ENCODE measurements around the gene MRPL44. TPM values are rescaled to one million over a fixed set of nuclear protein-coding genes. Genes with fewer than 3 reads are reported as not detected.
A peak's percentile ranks its signal among the peaks of the same experiment; 100 is the strongest.

MRPL44 gene
- total RNA-seq, 4 donors from 2014 or later, result 19.6 to 27.5 (median 21.5) TPM

DNA sequence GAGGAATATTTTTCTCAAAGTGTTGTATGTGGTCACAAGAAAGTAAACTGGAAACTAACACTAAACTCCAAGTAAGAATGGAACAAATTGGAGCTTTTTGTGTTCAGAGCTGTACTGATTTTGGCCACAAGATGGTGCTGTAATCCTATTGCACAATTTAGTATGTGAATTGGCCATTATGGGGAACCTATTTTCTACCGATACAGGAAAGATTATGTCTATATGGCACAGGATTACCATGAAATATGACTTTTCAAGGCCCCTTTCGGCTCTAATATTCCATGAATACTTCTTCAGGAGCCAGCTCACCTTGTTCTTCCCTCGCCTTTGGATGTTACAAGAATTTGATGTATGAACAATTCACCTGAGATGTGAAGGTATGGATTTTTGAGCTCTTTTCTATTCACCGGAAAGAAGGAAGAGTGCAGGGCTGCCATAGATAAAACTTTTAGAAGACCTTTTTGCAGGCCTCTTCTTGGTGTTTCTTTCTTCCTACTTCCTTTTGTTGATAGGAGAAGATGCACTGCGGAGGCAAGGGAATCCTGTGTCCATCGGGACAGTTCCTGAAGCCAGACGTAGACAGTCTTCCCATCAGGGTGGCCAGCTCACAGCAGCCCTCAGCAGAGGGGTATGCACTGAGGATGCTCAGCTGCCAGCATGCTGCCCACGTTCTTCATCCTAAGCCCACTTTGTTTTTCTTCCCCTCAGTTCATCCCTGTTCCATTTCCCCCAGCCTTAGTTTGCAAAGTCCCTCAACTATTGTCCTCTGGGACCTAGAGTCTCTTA lies 13.3 kb downstream of the MRPL44 start:
- DNase-seq (ENCODE audit: low spot score in 2 of 2), result peak in 1 of 2 donors; percentile 49
- TF ChIP-seq POLR2A (IDR thresholded peaks at IDR 0.05), result no peak
- TF ChIP-seq, protein P1, sequence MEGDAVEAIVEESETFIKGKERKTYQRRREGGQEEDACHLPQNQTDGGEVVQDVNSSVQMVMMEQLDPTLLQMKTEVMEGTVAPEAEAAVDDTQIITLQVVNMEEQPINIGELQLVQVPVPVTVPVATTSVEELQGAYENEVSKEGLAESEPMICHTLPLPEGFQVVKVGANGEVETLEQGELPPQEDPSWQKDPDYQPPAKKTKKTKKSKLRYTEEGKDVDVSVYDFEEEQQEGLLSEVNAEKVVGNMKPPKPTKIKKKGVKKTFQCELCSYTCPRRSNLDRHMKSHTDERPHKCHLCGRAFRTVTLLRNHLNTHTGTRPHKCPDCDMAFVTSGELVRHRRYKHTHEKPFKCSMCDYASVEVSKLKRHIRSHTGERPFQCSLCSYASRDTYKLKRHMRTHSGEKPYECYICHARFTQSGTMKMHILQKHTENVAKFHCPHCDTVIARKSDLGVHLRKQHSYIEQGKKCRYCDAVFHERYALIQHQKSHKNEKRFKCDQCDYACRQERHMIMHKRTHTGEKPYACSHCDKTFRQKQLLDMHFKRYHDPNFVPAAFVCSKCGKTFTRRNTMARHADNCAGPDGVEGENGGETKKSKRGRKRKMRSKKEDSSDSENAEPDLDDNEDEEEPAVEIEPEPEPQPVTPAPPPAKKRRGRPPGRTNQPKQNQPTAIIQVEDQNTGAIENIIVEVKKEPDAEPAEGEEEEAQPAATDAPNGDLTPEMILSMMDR (IDR thresholded peaks at IDR 0.05), result peak in 1 of 3 donors; percentile 52
- intact Hi-C loops (cut with DNase I; ENCODE audit: low total_unique reads), result loop anchor here (5.0 kb wide), 1 partner anchor 312 kb away; no protein-coding TSS in a partner anchor
- no peak overlapping the region for H3K4me3 ChIP-seq (ENCODE audit: low read depth, poor library complexity, severe bottlenecking)
- 65 to 68% methylated on average over 8 of the region's 8 CpGs for WGBS, 2 donors

DNA sequence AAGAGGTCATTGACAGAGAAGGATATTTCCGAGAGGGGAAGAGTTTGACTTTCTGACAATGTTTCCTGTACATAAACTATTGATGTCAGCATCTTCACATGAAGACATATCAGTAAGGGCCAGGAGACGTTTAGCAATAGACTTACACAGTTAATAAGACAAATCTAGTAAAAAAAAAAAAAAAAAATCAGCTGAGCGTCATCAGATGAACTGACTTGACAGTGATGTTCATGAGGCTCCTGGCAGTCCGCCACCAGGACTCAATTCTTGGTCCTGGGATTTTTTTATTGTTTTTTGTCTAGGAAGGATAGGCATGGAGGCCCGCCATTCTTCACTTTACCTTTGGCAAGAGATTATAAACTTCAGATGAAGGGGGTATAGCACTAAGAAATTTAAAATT lies 14.5 kb downstream of the MRPL44 start:
- DNase-seq (ENCODE audit: low spot score in 2 of 2), result no peak
- intact Hi-C loops (cut with DNase I; ENCODE audit: low total_unique reads), result loop anchor here (5.0 kb wide), 1 partner anchor 311 kb away; no protein-coding TSS in a partner anchor
- TF ChIP-seq, protein P1 (IDR thresholded peaks at IDR 0.05), result no peak
- no peak for TF ChIP-seq POLR2A (IDR thresholded peaks at IDR 0.05)
- 87 to 89% methylated on average over 5 of the region's 5 CpGs for WGBS, 2 donors
- H3K4me3 ChIP-seq (ENCODE audit: low read depth, poor library complexity, severe bottlenecking), result no peak overlapping the region

DNA sequence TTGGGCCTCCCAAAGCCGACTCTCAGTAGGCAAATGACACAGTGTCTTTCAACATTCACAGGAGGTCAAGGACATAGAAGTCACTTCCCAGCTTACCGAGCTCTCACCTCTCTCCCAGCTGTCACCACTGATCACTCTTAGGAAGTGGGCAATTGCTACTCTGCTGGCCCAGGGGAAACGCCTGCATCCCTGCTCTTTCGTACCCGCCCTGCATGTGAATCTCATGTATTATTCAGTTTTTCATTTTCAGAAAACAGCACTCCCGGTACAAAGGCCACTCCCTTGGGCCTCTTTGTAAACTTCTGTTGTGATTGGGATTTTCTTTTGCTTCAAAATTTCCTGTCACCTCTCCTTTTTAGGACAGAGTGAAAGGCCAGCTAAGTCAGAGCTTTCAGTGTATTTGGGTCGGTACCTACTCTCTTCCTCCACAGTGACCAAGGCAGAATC lies 15.4 kb downstream of the MRPL44 start:
- no peak overlapping the region for H3K4me3 ChIP-seq (ENCODE audit: low read depth, poor library complexity, severe bottlenecking)
- TF ChIP-seq, protein P1 (IDR thresholded peaks at IDR 0.05), result no peak
- no peak for TF ChIP-seq POLR2A (IDR thresholded peaks at IDR 0.05)
- WGBS, 2 donors, result 84 to 88% methylated on average over 7 of the region's 7 CpGs
- intact Hi-C loops (cut with DNase I; ENCODE audit: low total_unique reads), result loop anchor here (5.0 kb wide), 1 partner anchor 310 kb away; no protein-coding TSS in a partner anchor
- no peak for DNase-seq (ENCODE audit: low spot score in 2 of 2)

DNA sequence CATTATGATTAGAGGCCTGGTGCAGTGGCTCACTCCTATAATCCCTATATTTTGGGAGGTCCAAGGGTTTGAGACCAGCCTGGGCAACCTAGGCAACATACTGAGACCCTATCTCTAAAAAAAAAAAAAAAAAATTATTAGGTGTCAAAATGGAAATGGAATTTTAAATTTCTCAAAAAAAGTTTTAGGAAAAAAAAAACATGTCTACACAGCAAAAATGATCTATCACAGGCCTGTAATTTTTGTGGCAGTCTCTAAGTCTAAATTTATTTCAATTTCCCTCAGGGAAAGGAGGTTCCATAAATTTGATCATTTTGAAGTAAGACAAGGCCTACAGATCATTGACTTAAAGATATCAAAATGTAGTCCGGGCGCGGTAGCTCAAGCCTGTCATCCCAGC lies 16.3 kb downstream of the MRPL44 start:
- intact Hi-C loops (cut with DNase I; ENCODE audit: low total_unique reads), result loop anchor here (5.0 kb wide), 1 partner anchor 309 kb away; no protein-coding TSS in a partner anchor
- WGBS, 2 donors, result 90 to 98% methylated on average over 3 of the region's 3 CpGs
- no peak overlapping the region for H3K4me3 ChIP-seq (ENCODE audit: low read depth, poor library complexity, severe bottlenecking)

GRCh38 chr2:223976635-223977226 lies 19.5 kb downstream of the MRPL44 start:
- TF ChIP-seq POLR2A (IDR thresholded peaks at IDR 0.05), result no peak
- TF ChIP-seq, protein P1 (IDR thresholded peaks at IDR 0.05), result no peak
- 60 to 69% methylated on average over 3 of the region's 3 CpGs for WGBS, 2 donors
- no peak overlapping the region for H3K4me3 ChIP-seq (ENCODE audit: low read depth, poor library complexity, severe bottlenecking)
- DNase-seq (ENCODE audit: low spot score in 2 of 2), result no peak
- intact Hi-C loops (cut with DNase I; ENCODE audit: low total_unique reads), result no loop called here

More for the DNA sequence above, 16.3 kb downstream of the MRPL44 start:
- no peak for TF ChIP-seq POLR2A (IDR thresholded peaks at IDR 0.05)
- TF ChIP-seq, protein P1 (IDR thresholded peaks at IDR 0.05), result no peak
- DNase-seq (ENCODE audit: low spot score in 2 of 2), result no peak

All from lower leg skin (tissue), 4 donors.